GM12801 (cell line): ENCODE data around the gene TRNAU1AP.

ENCODE experiments used
- TF ChIP-seq, protein P1 (sequence below): IDR thresholded peaks from one replicate; pipeline ENCODE4 v1.5.1; 2011; ENCODE audit warnings: control low read depth; ENCODE audit not compliant: insufficient read length; ENCODE audit errors: extremely low read depth

The TRNAU1AP gene

DNA sequence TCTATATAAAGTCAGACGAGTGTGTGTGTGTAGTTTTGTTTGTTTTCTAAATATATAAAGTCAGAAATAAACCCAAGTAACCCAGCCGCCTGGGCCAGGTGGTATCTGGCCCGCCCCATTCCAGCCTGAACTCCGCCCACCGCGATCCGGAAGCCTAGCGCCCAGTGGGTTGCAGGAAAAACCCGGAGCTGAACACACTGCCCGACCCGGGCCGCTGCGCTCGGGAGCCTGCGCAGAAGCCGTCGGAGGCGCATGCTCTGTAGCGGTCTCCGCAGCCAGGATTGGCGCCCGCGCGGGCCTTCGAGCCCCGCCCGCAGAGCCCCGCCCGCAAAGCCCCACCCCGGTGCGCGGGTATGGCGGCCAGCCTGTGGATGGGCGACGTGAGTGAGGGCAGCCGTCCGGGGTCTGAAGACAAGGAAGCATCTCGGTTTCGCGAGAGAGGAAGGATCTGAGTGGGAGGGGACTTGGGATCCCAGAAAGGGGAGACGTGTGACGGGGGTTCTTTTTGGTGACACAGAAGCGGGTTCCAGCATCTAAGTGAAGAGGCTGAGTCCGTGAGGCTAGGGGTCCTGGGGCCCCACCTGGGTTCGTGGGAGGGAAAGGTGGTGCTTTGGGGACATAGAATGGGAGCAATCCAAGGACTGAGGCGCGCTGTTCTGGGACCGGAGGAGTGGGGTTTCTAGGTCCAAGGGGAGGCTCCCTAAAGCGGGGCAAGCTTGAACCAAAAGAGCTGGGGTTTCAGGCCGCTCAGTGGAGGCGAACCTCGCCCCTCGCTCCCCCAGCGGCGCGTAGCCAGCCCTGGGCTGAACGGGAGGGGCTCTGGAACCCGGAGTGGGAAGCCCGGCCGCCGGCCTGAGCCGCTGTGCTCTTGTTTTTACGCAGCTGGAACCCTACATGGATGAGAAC lies at the start of gene TRNAU1AP:
TSS of gene TRNAU1AP (plus strand) at position 328 of the 906 bp plus-strand sequence. CDS start at position 354, 26 bp downstream.
- TF ChIP-seq, protein P1, sequence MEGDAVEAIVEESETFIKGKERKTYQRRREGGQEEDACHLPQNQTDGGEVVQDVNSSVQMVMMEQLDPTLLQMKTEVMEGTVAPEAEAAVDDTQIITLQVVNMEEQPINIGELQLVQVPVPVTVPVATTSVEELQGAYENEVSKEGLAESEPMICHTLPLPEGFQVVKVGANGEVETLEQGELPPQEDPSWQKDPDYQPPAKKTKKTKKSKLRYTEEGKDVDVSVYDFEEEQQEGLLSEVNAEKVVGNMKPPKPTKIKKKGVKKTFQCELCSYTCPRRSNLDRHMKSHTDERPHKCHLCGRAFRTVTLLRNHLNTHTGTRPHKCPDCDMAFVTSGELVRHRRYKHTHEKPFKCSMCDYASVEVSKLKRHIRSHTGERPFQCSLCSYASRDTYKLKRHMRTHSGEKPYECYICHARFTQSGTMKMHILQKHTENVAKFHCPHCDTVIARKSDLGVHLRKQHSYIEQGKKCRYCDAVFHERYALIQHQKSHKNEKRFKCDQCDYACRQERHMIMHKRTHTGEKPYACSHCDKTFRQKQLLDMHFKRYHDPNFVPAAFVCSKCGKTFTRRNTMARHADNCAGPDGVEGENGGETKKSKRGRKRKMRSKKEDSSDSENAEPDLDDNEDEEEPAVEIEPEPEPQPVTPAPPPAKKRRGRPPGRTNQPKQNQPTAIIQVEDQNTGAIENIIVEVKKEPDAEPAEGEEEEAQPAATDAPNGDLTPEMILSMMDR: no peak

DNA sequence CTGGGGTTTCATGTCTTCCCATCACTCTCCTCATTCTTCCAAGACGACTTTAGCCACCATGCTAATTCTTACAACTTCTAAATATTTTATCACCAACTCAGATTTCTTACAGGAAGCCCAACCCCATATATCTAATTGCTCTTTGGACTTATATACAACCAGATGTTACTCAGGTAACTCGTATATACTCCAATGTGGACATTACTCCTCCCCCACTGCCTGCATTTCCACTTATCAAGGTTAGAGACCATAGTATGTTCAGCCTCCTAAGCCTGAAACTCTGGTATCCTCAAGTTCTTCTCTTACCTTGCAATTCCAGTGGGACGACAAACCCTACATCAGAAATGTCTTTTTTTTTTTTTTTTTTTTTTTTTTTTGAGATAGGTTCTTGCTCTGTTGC lies 49.8 kb upstream of the TRNAU1AP start:
- TF ChIP-seq, protein P1: no peak

DNA sequence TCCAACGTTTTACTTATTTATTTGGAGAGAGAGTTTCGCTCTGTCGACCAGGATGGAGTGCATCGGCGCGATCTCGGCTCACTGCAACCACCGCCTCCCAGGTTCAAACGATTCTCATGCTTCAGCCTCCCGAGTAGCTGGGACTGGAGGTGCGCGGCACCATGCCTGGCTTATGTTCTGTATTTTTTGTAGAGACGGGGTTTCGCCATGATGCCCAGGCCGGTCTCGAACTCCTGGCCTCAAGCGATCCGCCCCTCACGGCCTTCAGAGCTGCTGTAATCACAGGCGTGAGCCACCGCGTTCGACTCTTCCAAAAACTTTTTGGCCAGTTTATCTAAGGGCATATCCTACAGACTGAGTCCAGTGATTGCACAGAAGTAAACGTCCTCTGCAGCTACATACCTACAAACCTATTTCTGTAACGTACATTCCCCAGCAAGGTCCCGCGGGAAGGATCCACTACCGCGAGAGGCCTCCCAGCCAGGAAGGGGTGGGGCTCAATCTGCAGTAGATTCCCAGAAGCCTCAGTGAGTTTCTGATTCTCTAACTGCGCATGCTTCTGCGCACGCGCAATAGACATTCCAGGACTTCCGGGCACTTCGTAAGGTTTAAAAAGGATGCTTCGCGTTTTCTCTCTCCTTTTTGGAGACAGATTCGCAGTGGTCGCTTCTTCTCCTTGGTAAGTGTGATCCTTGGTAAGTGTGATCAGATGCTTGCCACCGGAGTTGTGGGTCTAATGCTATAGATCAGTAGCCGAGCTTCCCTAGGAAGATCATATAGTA lies 47.3 kb upstream of the TRNAU1AP start, which contains the start of gene RCC1:
TSS of gene RCC1 (plus strand) at position 638 of the 782 bp plus-strand sequence. CDS start 23,824 bp downstream, outside the sequence.
- TF ChIP-seq, protein P1: no peak

DNA sequence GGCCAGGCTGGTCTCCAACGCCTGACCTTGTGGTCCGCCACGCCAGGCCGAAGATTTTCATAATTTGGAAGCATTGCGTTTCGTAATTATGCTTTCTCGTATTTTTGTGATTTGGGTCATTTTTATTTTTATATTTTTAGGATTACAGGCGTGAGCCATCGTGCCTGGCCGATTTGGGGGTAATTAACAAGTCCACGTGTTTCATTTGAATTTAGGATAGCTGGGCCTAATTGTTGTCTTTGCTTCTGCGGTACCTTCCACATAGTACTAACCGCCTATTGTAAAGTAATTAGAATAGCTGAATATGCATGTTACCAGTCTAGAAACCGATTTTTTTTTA lies 46.0 kb upstream of the TRNAU1AP start:
- TF ChIP-seq, protein P1: no peak

DNA sequence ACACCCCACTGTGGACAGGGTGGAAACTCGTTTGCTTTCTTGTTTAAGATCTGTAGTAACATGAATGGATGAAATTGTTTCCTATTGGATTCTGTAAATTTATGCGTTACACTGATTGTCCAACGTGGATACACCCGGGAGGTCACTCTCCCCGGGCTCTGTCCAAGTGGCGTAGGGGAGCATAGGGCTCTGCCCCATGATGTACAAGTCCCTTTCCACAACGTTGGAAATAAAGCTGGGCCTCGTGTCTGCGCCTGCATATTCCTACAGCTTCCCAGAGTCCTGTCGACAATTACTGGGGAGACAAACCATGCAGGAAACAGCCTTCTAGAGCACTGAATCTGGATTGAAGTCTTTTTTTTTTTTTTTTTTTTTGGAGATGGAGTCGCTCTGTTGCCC lies 45.6 kb upstream of the TRNAU1AP start:
- TF ChIP-seq, protein P1: no peak

DNA sequence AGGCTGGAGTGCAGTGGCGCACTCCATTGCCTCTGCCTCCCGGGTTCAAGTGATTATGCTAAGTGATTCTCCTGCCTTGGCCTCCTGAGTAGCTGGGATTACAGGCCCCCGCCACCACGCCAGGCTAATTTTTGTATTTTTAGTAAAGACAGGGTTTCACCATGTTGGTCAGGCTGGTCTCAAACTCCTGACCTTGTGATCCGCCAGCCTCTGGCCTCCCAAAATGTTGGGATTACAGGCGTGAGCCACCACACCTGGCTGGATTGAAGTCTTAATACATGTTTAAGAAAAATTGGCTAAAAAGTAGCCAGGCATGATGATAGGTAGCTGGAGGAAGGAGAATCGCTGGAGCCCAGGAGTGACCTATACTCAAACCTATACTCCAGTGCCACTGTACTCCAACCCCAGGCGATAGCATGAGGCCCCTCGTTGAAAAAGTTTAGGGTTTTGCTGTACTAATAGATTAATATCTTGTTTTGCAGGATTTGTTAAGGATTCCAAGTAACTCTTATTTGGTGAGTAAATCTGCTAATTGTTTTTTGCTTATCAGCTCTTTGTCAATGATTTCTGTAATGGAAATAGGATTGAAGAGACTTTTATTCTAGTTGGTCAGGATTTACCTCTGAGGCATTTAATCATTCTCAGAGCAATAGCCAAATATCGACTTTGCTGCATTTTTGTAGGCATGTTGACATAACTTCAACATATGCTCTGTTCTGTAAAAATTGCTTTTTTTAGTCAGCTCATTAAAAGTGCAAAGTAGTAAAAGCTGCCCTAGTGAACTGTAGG lies 45.0 kb upstream of the TRNAU1AP start:
- TF ChIP-seq, protein P1: no peak

DNA sequence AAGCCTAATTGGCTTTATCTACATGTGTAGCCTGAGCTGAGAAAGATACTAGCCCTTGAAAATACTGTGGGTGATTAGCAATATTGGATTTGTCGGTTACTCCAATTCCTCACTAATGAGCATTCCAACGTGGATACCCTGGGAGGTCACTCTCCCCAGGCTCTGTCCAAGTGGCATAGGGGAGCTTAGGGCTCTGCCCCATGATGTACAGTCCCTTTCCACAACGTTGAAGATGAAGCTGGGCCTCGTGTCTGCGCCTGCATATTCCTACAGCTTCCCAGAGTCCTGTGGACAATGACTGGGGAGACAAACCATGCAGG lies 44.5 kb upstream of the TRNAU1AP start:
- TF ChIP-seq, protein P1: no peak
